H9 (cell line): ENCODE data around the gene PRR35. TPM values are rescaled to one million over a fixed set of nuclear protein-coding genes. Genes with fewer than 3 reads are reported as not detected.

Experiments
- DNase-seq: peaks from one replicate; pipeline ENCODE4 v3.0.0-alpha.2; 2017
- H2AFZ ChIP-seq: one replicate; pipeline ENCODE4 v1.6.1; 2013; ENCODE audit warnings: mild to moderate bottlenecking, low read length, control low read depth, moderate library complexity
- H2AK5ac ChIP-seq: 2 replicates; pipeline ENCODE4 v1.6.1; 2013; ENCODE audit warnings: low read length, control low read depth, mixed read lengths; ENCODE audit not compliant: insufficient read length
- H2BK120ac ChIP-seq: one replicate; pipeline ENCODE4 v1.6.1; 2013; ENCODE audit warnings: low read depth, mild to moderate bottlenecking, low read length, control low read depth, inconsistent platforms; ENCODE audit not compliant: poor library complexity, severe bottlenecking
- H2BK12ac ChIP-seq: 2 replicates; pipeline ENCODE4 v1.6.1; 2013; ENCODE audit warnings: low read length, control low read depth, mixed read lengths, low read depth; ENCODE audit not compliant: insufficient read length
- H2BK15ac ChIP-seq: 2 replicates; pipeline ENCODE4 v1.6.1; 2013; ENCODE audit warnings: low read depth, low read length, control low read depth
- H2BK20ac ChIP-seq: one replicate; pipeline ENCODE4 v1.6.1; 2013; ENCODE audit warnings: low read depth, mild to moderate bottlenecking, low read length, control low read depth, inconsistent platforms; ENCODE audit not compliant: poor library complexity, severe bottlenecking
- H2BK5ac ChIP-seq: 2 replicates; pipeline ENCODE4 v1.6.1; 2013; ENCODE audit warnings: low read length, control low read depth, mixed read lengths; ENCODE audit not compliant: insufficient read length
- H3K14ac ChIP-seq: 2 replicates; pipeline ENCODE4 v1.6.1; 2013; ENCODE audit warnings: low read length, control low read depth; ENCODE audit not compliant: insufficient read depth
- H3K18ac ChIP-seq: 2 replicates; pipeline ENCODE4 v1.6.1; 2013; ENCODE audit warnings: low read depth, mild to moderate bottlenecking, mixed read lengths, low read length, control low read depth; ENCODE audit not compliant: insufficient read length
- H3K23ac ChIP-seq: 2 replicates; pipeline ENCODE4 v1.6.1; 2013; ENCODE audit warnings: low read length, control low read depth, mixed read lengths, low read depth; ENCODE audit not compliant: insufficient read length
- H3K23me2 ChIP-seq: 2 replicates; pipeline ENCODE4 v1.6.1; 2013; ENCODE audit warnings: low read depth, mild to moderate bottlenecking, mixed read lengths, low read length, control low read depth; ENCODE audit not compliant: insufficient read length, poor library complexity, severe bottlenecking
- H3K27ac ChIP-seq: 2 replicates; pipeline ENCODE4 v1.5.1; 2013; ENCODE audit warnings: low read length, control low read depth, mixed read lengths, low read depth; ENCODE audit not compliant: insufficient read length
- H3K27me3 ChIP-seq: 2 replicates; pipeline ENCODE4 v1.6.1; 2013; ENCODE audit warnings: low read length, control low read depth, inconsistent platforms; ENCODE audit not compliant: insufficient read depth
- H3K4ac ChIP-seq: 2 replicates; pipeline ENCODE4 v1.6.1; 2013; ENCODE audit warnings: low read depth, mild to moderate bottlenecking, control low read depth, inconsistent platforms, low read length, moderate library complexity
- H3K4me1 ChIP-seq: 2 replicates; pipeline ENCODE4 v1.6.1; 2013; ENCODE audit warnings: low read length, control low read depth, inconsistent platforms; ENCODE audit not compliant: insufficient read depth
- H3K4me2 ChIP-seq: 2 replicates; pipeline ENCODE4 v1.6.1; 2013; ENCODE audit warnings: low read length, control low read depth, mixed read lengths; ENCODE audit not compliant: insufficient read length, insufficient read depth
- H3K56ac ChIP-seq: 2 replicates; pipeline ENCODE4 v1.6.1; 2013; ENCODE audit warnings: low read depth, mild to moderate bottlenecking, mixed read lengths, low read length, control low read depth; ENCODE audit not compliant: insufficient read length
- H3K79me1 ChIP-seq: 2 replicates; pipeline ENCODE4 v1.6.1; 2013; ENCODE audit warnings: low read depth, mild to moderate bottlenecking, moderate library complexity, low read length, control low read depth, inconsistent platforms; ENCODE audit not compliant: insufficient read depth, poor library complexity, severe bottlenecking
- H3K79me2 ChIP-seq: 2 replicates; pipeline ENCODE4 v1.6.1; 2013; ENCODE audit warnings: low read length, control low read depth, inconsistent platforms; ENCODE audit not compliant: insufficient read depth
- H3K9ac ChIP-seq: 2 replicates; pipeline ENCODE4 v1.6.1; 2013; ENCODE audit warnings: low read length, control low read depth, mixed read lengths; ENCODE audit not compliant: insufficient read length; ENCODE audit errors: extremely low read depth
- H3K9me3 ChIP-seq: one replicate; pipeline ENCODE4 v1.6.1; 2013; ENCODE audit warnings: low read depth, low read length, inconsistent platforms; ENCODE audit not compliant: control insufficient read depth
- H3T11ph ChIP-seq: one replicate; pipeline ENCODE4 v1.6.1; 2013; ENCODE audit warnings: mild to moderate bottlenecking, low read length, control low read depth, inconsistent platforms
- H4K20me1 ChIP-seq: one replicate; pipeline ENCODE4 v1.6.1; 2013; ENCODE audit not compliant: control insufficient read depth, insufficient read length, insufficient read depth
- H4K5ac ChIP-seq: 2 replicates; pipeline ENCODE4 v1.6.1; 2013; ENCODE audit warnings: low read depth, mild to moderate bottlenecking, mixed read lengths, low read length, control low read depth; ENCODE audit not compliant: insufficient read length
- H4K8ac ChIP-seq: replicated peaks from 2 replicates; pipeline ENCODE4 v1.6.1; 2013; ENCODE audit warnings: low read length, control low read depth, mixed read lengths, low read depth; ENCODE audit not compliant: insufficient read length
- H4K91ac ChIP-seq: 2 replicates; pipeline ENCODE4 v1.6.1; 2013; ENCODE audit warnings: low read depth, mild to moderate bottlenecking, moderate library complexity, mixed read lengths, low read length, control low read depth; ENCODE audit not compliant: insufficient read length
- H3K27ac Mint-ChIP-seq, 3 experiments: 2 replicates in 2 of 3; 3 replicates in 1 of 3; pipeline ENCODE4 v1.8.0; 2020 to 2021; ENCODE audit warnings: mixed read lengths in 3 of 3, mild to moderate bottlenecking in 1 of 3, moderate library complexity in 1 of 3
- H3K27me3 Mint-ChIP-seq: 2 replicates; pipeline ENCODE4 v1.8.0; 2021; ENCODE audit warnings: low read depth, mild to moderate bottlenecking, moderate library complexity, mixed read lengths
- H3K36me3 Mint-ChIP-seq, 3 experiments: 2 replicates in 2 of 3; 3 replicates in 1 of 3; pipeline ENCODE4 v1.8.0; 2020 to 2021; ENCODE audit warnings: low read depth in 3 of 3, mixed read lengths in 3 of 3; ENCODE audit not compliant: insufficient read depth in 1 of 3
- H3K4me1 Mint-ChIP-seq, 2 experiments: 2 replicates each; pipeline ENCODE4 v1.8.0; 2020; ENCODE audit warnings: mixed read lengths in 2 of 2
- H3K4me3 Mint-ChIP-seq, 2 experiments: 2 replicates in 1 of 2; 3 replicates in 1 of 2; pipeline ENCODE4 v1.8.0; 2020 to 2021; ENCODE audit warnings: mild to moderate bottlenecking in 2 of 2, mixed read lengths in 2 of 2, moderate library complexity in 1 of 2
- H3K9me3 Mint-ChIP-seq, 2 experiments: 2 replicates in 1 of 2; 3 replicates in 1 of 2; pipeline ENCODE4 v1.8.0; 2020; ENCODE audit warnings: mild to moderate bottlenecking in 2 of 2, mixed read lengths in 2 of 2, moderate library complexity in 1 of 2
- WGBS: extraction: QIAGEN DNeasy Blood & Tissue Kit; methylation state at CpG from one replicate; pipeline ENCODE4 v1.1.7; 2013; ENCODE audit warnings: missing lambda C conversion rate, low lambda C conversion rate, mixed read lengths; ENCODE audit not compliant: insufficient read length; ENCODE audit errors: extremely low coverage; 5-methylcytosine and 5-hydroxymethylcytosine counted together
- total RNA-seq: library from RNA; stranded (reverse); gene quantifications from 2 replicates; pipeline ENCODE4 v1.2.1, GENCODE V29; 2021
- TF ChIP-seq, protein P1 (sequence below): fragments of 200-600 bp; sonication (generic); conservative IDR thresholded peaks from 3 replicates; pipeline ENCODE4 v1.8.0; 2021; ENCODE audit warnings: antibody characterized with exemption, mild to moderate bottlenecking

PRR35 gene
- total RNA-seq, 1 experiment from 2014 or later, result 0.33 TPM

DNA sequence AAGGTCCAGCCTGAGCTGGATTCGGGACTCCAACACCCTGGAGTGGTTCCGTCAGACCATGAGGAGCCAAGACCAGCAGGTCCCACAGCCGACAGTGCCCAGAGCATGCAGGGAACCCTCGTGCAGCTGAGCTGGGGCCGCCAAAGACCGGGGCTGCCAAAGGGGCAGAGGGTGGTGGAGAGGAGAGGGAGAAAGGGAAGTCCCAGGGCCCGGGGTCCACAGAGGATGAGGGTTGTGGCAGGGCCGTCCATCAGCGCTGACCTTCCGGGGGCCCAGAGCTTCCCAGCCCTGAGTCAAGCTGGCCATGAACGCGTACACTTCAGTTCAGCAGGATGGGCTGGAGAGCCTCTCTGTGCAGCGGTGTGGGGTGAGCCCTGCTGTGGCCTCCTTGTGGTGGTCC, 39.3 kb upstream of the PRR35 start:
- H4K8ac ChIP-seq, result no peak overlapping the region
- Mint-ChIP-seq H3K9me3 (no peaks in the 10 kb centered on the region), H3K36me3 (peaks cover 3 to 25% (median 16%) of the 10 kb centered on the region in 3 experiments; a peak in 6 of 7 replicates), H3K27me3 (no peaks in the 10 kb centered on the region; the same call in 1 of the 2 replicates), H3K4me1 (peaks cover 3 to 5% of the 10 kb centered on the region in 2 experiments), H3K27ac (no peak overlapping the region), H3K4me3 (no peak overlapping the region)
- no peak overlapping the region for H3K9ac ChIP-seq
- no peak overlapping the region for H2BK5ac ChIP-seq
- no peaks in the 10 kb centered on the region for H3K9me3 ChIP-seq
- no peak overlapping the region for H3K56ac ChIP-seq
- no CpG with 5 or more reads among the region's 13 CpGs for WGBS
- no peaks in the 10 kb centered on the region for H4K20me1 ChIP-seq
- H4K91ac ChIP-seq, result no peak overlapping the region
- no peak overlapping the region for H3K27ac ChIP-seq
- no peak for DNase-seq
- H3T11ph ChIP-seq, result no peak overlapping the region
- no peak overlapping the region for H2BK12ac ChIP-seq
- H3K79me1 ChIP-seq, result no peaks in the 10 kb centered on the region
- H2BK20ac ChIP-seq, result no peak overlapping the region
- H3K4me2 ChIP-seq, result no peak overlapping the region
- H3K18ac ChIP-seq, result no peak overlapping the region
- H3K14ac ChIP-seq, result no peak overlapping the region
- H4K5ac ChIP-seq, result no peak overlapping the region
- H2BK120ac ChIP-seq, result no peak overlapping the region
- no peak overlapping the region for H2AFZ ChIP-seq
- H3K23ac ChIP-seq, result no peak overlapping the region
- no peaks in the 10 kb centered on the region for H3K79me2 ChIP-seq
- H2BK15ac ChIP-seq, result no peak overlapping the region
- no peaks in the 10 kb centered on the region for H3K23me2 ChIP-seq
- no peak overlapping the region for H3K4ac ChIP-seq
- no peaks in the 10 kb centered on the region for H3K27me3 ChIP-seq
- TF ChIP-seq, protein P1, sequence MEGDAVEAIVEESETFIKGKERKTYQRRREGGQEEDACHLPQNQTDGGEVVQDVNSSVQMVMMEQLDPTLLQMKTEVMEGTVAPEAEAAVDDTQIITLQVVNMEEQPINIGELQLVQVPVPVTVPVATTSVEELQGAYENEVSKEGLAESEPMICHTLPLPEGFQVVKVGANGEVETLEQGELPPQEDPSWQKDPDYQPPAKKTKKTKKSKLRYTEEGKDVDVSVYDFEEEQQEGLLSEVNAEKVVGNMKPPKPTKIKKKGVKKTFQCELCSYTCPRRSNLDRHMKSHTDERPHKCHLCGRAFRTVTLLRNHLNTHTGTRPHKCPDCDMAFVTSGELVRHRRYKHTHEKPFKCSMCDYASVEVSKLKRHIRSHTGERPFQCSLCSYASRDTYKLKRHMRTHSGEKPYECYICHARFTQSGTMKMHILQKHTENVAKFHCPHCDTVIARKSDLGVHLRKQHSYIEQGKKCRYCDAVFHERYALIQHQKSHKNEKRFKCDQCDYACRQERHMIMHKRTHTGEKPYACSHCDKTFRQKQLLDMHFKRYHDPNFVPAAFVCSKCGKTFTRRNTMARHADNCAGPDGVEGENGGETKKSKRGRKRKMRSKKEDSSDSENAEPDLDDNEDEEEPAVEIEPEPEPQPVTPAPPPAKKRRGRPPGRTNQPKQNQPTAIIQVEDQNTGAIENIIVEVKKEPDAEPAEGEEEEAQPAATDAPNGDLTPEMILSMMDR, result no peak
- no peak overlapping the region for H2AK5ac ChIP-seq
- no peaks in the 10 kb centered on the region for H3K4me1 ChIP-seq
